ENCODE data around the gene NACC2.

Gene NACC2

GRCh38 chr9:136004712-136005111 is 90.4 kb downstream of the NACC2 start:
- no peak for TF ChIP-seq CTCF (IDR thresholded peaks at IDR 0.05)
- Histone ChIP-seq H3K79me2 (no peaks in the 10 kb centered on the region), H3K27ac (no peak overlapping the region), H2AFZ (no peak overlapping the region), H3K4me3 (ENCODE audit: low read depth, low read length) (no peak overlapping the region), H3K36me3 (ENCODE audit: control insufficient read depth, insufficient read depth, low read length) (no peaks in the 10 kb centered on the region), H3K9ac (no peak overlapping the region), H3K9me3 (ENCODE audit: control insufficient read depth, low read length) (no peaks in the 10 kb centered on the region), H3K27me3 (ENCODE audit: control insufficient read depth, insufficient read depth, low read length) (no peaks in the 10 kb centered on the region), H3K4me1 (no peaks in the 10 kb centered on the region), H3K4me2 (ENCODE audit: low read length) (no peak overlapping the region)

GRCh38 chr9:136004219-136004618 is 90.9 kb downstream of the NACC2 start:
- H3K4me1 ChIP-seq = no peaks in the 10 kb centered on the region
- no peak for TF ChIP-seq CTCF (IDR thresholded peaks at IDR 0.05)
- H2AFZ ChIP-seq = no peak overlapping the region
- H3K4me2 ChIP-seq (ENCODE audit: low read length) = no peak overlapping the region
- no peak overlapping the region for H3K27ac ChIP-seq
- no peaks in the 10 kb centered on the region for H3K27me3 ChIP-seq (ENCODE audit: control insufficient read depth, insufficient read depth, low read length)
- no peaks in the 10 kb centered on the region for H3K36me3 ChIP-seq (ENCODE audit: control insufficient read depth, insufficient read depth, low read length)
- no peaks in the 10 kb centered on the region for H3K79me2 ChIP-seq
- no peak overlapping the region for H3K4me3 ChIP-seq (ENCODE audit: low read depth, low read length)
- no peaks in the 10 kb centered on the region for H3K9me3 ChIP-seq (ENCODE audit: control insufficient read depth, low read length)
- H3K9ac ChIP-seq = no peak overlapping the region

GRCh38 chr9:136003411-136004218 is 91.5 kb downstream of the NACC2 start:
- Histone ChIP-seq H3K4me3 (ENCODE audit: low read depth, low read length) (no peak overlapping the region), H3K4me1 (no peaks in the 10 kb centered on the region), H3K79me2 (no peaks in the 10 kb centered on the region), H3K9ac (no peak overlapping the region), H2AFZ (no peak overlapping the region), H3K36me3 (ENCODE audit: control insufficient read depth, insufficient read depth, low read length) (no peaks in the 10 kb centered on the region), H3K4me2 (ENCODE audit: low read length) (no peak overlapping the region), H3K9me3 (ENCODE audit: control insufficient read depth, low read length) (no peaks in the 10 kb centered on the region), H3K27ac (no peak overlapping the region), H3K27me3 (ENCODE audit: control insufficient read depth, insufficient read depth, low read length) (no peaks in the 10 kb centered on the region)
- TF ChIP-seq CTCF (IDR thresholded peaks at IDR 0.05) = no peak

- H3K27me3 ChIP-seq (ENCODE audit: control insufficient read depth, insufficient read depth, low read length) = no peaks in the 10 kb centered on the region
- H3K9ac ChIP-seq = no peak overlapping the region
- no peak for TF ChIP-seq CTCF (IDR thresholded peaks at IDR 0.05)
- H3K4me1 ChIP-seq = no peaks in the 10 kb centered on the region
- no peak overlapping the region for H3K4me2 ChIP-seq (ENCODE audit: low read length)
- no peaks in the 10 kb centered on the region for H3K79me2 ChIP-seq
- H3K27ac ChIP-seq = no peak overlapping the region
- H2AFZ ChIP-seq = no peak overlapping the region
- no peaks in the 10 kb centered on the region for H3K36me3 ChIP-seq (ENCODE audit: control insufficient read depth, insufficient read depth, low read length)
- no peak overlapping the region for H3K4me3 ChIP-seq (ENCODE audit: low read depth, low read length)
- H3K9me3 ChIP-seq (ENCODE audit: control insufficient read depth, low read length) = no peaks in the 10 kb centered on the region
These were observed 92.2 kb downstream of the NACC2 start for GRCh38 chr9:136002881-136003280.

GRCh38 chr9:136002215-136002614 is 92.9 kb downstream of the NACC2 start:
- no peak overlapping the region for H3K27ac ChIP-seq
- no peak for TF ChIP-seq CTCF (IDR thresholded peaks at IDR 0.05)
- no peaks in the 10 kb centered on the region for H3K4me1 ChIP-seq
- H3K36me3 ChIP-seq (ENCODE audit: control insufficient read depth, insufficient read depth, low read length) = no peaks in the 10 kb centered on the region
- H3K4me2 ChIP-seq (ENCODE audit: low read length) = no peak overlapping the region
- no peak overlapping the region for H3K9ac ChIP-seq
- H3K79me2 ChIP-seq = no peaks in the 10 kb centered on the region
- H3K4me3 ChIP-seq (ENCODE audit: low read depth, low read length) = no peak overlapping the region
- H3K9me3 ChIP-seq (ENCODE audit: control insufficient read depth, low read length) = no peaks in the 10 kb centered on the region
- H2AFZ ChIP-seq = no peak overlapping the region
- no peaks in the 10 kb centered on the region for H3K27me3 ChIP-seq (ENCODE audit: control insufficient read depth, insufficient read depth, low read length)

All from parathyroid adenoma (tissue), 2 donors.